Activated CD4-positive, alpha-beta T cell treated with anti-CD3 and anti-CD28 coated beads, Interleukin-2, amount 50 U/mL, for 24 hours (primary cell): Measurements from ENCODE around the gene SORCS2.

Experiments used
- DNase-seq, 2 donors: peaks; one replicate each; pipeline ENCODE4 v3.0.0-alpha.2; 2020; ENCODE audit warnings: low read depth in 1 of 2, low spot score in 1 of 2

The SORCS2 gene

GRCh38 chr4:7778510-7779431 is 586.4 kb downstream of the SORCS2 start:
- DNase-seq = no peak

DNA sequence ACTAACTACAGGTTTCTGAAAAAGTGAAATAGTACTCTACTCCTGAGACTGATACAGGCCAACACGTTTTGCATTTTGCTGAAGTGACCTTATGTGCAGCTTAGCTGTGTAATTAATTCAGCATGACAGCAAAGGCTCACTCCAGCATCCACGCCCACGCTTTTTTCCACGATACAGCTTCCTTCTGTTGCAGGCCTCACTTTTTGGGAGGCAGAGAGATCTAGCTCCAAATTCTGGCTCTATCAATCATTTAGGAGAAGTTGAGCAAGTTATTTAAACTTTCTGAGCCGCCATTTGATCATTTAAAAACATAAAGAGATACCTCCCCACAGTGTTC is 587.1 kb downstream of the SORCS2 start:
- no peak for DNase-seq

- DNase-seq = no peak
These were observed 588.5 kb downstream of the SORCS2 start for GRCh38 chr4:7780751-7781348.

DNA sequence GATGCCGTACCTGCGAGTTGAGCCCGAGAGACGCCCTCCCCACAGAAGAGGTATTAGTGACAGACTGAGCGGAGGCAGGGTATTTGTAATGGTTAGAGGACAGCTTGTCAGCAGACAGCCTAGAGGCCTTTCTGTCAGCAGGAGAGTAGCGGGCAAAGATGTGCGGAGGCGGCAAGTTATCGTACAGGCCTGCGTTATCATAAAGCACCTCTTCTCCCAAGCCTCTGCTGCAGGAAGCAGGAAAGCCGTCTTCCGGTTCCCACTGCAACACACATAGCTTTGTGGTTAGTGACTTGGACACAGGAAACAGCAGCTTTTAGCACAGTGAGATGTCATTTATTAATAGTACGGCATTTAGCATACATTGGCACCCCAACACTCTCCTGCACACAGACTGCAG is 589.0 kb downstream of the SORCS2 start:
- no peak for DNase-seq

DNA sequence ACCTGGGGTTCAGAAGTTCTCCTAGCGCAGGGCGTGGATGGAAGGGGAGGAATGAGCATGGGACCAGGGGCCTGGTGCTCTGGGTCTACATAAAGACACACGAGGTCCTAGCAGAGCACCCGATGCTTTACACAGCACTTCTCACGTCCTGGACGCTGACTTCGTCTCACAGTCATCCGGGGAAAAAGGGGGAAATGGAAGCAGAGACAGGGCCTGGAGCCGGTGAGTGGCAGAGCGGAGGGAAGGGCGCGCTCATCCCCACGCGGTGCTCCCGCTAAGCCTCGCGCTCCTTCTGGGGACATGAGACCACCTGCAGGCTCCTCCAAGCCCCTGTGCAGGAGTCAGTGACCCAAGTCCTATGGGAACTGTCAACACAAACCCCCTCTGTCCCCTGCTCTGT is 589.7 kb downstream of the SORCS2 start:
- DNase-seq = no peak

GRCh38 chr4:7782783-7783182 is 590.4 kb downstream of the SORCS2 start:
- DNase-seq = no peak

GRCh38 chr4:7783541-7783940 is 591.2 kb downstream of the SORCS2 start:
- no peak for DNase-seq

DNA sequence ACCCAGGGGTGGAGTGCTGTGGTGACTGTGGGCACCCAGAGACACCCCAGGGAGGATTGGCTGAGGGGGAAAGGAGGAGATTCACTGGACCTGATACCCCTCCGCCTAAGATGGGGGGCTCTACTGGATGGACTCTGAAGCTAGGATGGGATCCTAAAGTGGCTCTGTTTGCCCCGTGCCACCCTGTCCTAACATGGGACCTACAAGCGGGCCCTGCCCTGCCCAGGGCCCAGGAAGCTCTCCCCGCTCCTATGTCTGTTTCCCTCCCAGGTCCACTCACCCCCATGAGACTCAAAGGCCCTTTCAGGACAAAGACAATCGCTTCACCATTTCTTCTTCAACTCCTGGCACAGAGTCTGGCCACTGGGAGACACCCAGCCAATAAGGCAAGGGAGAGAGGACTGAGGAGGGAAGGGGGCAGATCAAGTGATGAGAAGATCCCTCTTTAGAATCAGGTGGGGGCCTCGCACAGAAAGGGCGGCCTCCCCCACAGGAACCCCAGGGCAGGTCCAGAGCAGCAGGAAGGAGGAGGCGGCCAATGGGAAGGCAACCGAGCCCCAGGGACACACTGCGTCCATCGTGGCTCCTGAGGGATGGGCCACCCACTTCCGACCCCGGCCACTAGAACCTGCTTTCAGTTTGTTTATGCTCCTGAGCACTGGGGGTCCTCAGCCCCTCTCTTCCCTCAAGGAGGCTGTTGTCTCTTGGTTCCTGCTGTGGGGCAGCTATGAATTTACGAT is 592.0 kb downstream of the SORCS2 start:
- no peak for DNase-seq

- DNase-seq = no peak
These were observed 592.7 kb downstream of the SORCS2 start for GRCh38 chr4:7785017-7785416.

GRCh38 chr4:7786040-7786439 is 593.7 kb downstream of the SORCS2 start:
- no peak for DNase-seq

DNA sequence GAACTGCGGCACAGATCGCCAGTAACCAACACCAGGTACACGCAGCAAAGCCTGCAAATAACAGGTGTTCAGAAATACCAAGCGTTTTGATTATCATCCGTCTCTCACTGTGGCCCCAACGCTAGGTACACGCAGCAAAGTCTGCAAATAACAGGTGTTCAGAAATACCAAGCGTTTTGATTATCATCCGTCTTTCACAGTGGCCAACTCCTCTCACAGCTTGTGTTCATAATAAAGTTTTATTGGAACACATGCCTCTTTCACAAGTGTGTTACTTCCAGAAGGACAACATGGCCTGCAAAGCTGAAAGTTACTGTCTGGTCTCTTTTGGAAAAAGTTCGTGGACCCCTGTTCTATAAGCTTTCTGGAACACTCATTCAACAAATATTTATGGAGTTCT is 594.2 kb downstream of the SORCS2 start:
- DNase-seq = no peak

DNA sequence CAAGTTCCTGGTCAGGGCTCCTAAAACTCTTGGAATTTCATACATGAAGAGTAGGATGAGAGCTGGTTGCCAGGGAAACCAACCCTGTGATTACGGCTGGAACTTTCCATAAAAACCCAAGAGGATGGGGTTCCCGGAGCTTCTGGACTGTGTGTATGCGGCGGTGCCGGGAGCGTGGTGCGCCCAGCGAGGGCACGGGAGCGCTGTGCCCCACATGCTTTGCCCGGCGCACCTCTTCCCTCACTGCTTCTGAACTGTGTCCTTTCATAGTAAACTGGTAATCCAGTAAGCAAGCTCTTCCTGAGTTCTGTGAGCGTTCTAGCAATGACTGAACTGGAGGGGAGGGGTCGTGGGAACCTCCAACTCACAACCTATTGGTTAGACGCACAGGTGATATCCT is 594.7 kb downstream of the SORCS2 start:
- no peak for DNase-seq

- DNase-seq = no peak
These were observed 595.4 kb downstream of the SORCS2 start for GRCh38 chr4:7787681-7788141.

GRCh38 chr4:7788193-7788592 is 595.9 kb downstream of the SORCS2 start:
- no peak for DNase-seq

GRCh38 chr4:7788694-7789425 is 596.5 kb downstream of the SORCS2 start:
- no peak for DNase-seq

GRCh38 chr4:7790023-7790422 is 597.7 kb downstream of the SORCS2 start:
- DNase-seq = no peak

DNA sequence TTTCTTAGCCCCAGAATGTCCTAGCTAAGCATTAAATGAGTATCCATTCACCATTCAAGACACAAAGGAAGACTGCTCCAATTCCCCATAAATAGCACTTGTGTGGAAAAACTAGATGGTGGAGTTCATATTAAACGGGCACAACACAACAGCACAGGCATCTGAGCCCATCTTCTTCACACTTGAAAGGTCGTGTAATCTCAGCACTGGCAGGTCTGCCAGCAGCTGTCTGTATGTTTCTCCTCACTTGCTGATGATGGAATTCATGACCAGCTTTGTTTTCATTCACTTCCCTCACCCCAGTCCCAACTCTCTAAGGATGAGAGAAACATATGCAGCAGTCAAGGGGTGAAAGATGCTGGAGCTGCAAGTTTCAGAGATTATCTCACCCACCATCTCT is 598.7 kb downstream of the SORCS2 start:
- DNase-seq = no peak
